DMS 273 (cell line): ENCODE data around the gene GRAMD1B.

Source experiments
- DNase-seq: peaks from one replicate; lab custom pipeline; 2025; ENCODE audit not compliant: unreplicated experiment; lab: John Stamatoyannopoulos, UW

GRAMD1B gene

GRCh38 chr11:123527526-123527925 is 97.5 kb downstream of the GRAMD1B start:
- no peak for DNase-seq

DNA sequence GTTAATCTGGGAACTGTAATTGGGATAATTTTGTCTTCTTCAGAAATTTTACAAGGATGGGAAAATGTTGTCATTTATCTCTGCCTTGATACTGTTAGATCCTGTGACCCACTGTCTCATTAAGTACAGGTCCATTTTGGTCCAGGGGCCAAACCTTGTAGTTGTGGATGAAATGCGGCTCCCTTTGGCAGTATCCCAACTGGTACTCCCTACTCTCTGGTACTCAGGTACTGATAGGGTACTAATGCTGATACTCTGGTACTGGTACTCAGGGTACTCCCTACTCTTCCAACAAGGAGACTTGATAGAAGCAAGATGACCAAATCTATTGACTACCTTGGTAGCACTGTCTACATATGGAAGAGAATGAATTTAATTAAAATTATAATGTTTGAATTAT is 97.9 kb downstream of the GRAMD1B start:
- DNase-seq: no peak

DNA sequence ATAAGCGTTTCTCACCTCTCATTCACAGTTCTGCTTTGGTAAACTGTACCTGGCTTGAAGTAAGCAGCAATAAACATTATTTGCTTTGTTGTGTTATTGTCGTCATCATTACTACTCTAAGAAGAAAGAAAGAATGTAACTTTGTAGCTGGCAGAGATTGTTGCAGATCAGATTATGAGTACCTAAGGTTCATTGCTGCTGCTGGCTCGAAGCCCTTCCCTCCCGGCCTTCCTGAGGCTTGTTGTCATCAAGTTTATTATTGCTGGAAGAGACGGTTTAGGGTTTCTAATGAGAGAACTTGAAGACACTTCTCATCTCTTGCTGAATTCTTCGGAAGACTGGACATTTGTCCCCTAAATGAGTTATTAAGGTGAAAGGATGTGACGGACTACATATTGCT is 101.3 kb downstream of the GRAMD1B start:
- no peak for DNase-seq

- no peak for DNase-seq
These were observed 102.1 kb downstream of the GRAMD1B start for GRCh38 chr11:123532131-123532530.

DNA sequence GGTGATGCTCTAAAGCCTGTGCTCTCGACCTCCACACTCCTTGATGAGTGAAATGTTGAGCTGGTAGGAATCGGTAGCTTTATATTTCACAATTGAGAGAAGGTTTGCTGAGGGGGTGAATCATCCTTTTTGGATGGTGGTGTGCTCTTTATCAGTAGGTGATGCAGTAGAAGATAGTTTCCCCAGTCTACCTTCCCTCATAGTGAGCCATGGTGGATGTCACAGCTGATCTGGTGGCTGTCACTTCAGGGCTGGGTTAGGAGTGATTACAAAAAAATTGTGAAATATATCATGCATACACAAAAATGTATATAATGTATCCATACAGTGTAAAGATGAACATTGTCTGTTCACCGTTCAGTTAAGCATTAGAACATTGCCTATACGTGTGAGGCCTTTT is 105.3 kb downstream of the GRAMD1B start:
- no peak for DNase-seq

GRCh38 chr11:123536690-123537437 is 106.8 kb downstream of the GRAMD1B start:
- no peak for DNase-seq

- DNase-seq: no peak
These were observed 107.7 kb downstream of the GRAMD1B start for GRCh38 chr11:123537726-123538125.

GRCh38 chr11:123543797-123544196 is 113.7 kb downstream of the GRAMD1B start:
- DNase-seq: no peak

DNA sequence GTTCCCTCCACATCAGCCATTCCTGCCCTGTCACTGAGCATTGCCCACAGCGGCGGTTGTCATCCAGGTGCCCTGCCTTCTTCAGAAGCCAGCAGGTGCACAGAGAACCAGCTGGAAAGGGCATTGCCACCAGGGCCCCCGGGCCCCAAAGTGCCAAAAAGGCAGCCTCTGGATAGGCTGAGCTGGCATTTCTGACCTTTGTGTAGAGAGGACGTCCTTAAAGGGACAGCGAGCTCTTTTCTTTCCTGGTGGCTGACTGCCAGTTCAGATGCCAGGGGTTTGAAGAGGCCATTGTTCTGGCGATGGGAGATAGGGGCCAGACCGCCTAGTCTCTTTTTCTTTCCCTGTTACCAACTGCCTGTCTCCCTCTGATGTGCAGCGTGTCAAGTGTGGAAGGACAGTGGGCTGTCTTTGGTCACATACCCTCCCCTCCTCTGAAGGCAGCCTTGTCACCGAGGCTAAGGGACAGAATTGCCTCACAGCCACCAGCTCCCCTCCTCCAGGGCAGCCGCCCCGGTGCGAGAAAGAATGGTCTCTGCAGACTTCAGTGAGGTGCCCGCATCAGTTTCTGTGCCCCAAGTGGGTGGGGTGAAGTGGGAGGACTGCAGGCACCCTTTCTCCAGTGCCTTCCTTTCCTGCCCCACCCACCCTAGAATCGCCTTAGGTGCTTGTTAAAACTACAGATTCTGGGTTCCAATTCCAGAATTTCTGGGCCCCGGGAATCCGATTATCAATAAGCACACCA is 114.7 kb downstream of the GRAMD1B start:
- no peak for DNase-seq

DNA sequence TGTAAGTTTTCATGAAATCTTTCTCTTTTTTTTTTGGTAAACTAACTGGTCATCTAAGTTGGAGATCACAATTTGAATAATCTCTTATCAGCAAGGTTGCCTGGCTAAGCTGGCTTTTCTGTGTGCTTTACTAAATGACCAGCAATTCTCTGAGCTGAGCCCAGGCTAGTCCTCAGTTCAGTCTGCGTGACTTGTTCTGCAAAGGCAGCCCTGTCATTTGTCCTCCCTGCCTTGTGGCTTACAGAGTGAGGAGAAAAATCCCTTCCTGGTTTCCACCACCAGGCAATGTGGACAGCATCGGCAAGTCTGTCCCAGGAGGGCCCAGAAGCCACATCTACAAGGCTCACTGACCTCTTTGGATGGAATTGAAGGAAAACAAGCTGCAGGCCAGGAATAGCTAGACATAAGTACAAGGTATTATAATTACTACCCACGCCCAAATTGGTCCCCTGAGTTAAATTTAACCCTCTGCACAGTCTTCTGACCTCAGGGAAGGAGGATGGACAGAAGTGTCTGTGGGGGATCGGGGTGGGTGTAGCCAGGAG is 115.7 kb downstream of the GRAMD1B start:
- DNase-seq: no peak

- no peak for DNase-seq
These were observed 116.4 kb downstream of the GRAMD1B start for GRCh38 chr11:123546515-123546914.

DNA sequence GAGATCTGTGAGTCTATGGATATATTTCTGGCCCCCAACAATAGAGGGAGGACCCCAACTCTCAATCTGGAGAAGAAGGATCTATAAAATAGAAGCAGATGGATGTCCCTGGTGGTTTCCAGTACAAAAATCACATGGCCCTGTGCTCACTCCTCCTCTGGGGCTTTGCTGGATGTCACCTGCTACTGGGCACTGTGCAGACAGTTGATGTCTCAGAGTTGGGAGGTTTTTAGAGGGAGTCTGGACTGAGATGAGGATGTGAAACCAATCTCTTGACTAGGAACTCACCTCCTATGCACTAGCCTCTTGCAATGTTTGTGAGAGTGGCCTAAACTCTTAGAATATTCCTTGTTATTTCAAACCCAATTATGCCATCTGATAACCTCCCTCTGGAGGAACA is 117.1 kb downstream of the GRAMD1B start:
- no peak for DNase-seq

DNA sequence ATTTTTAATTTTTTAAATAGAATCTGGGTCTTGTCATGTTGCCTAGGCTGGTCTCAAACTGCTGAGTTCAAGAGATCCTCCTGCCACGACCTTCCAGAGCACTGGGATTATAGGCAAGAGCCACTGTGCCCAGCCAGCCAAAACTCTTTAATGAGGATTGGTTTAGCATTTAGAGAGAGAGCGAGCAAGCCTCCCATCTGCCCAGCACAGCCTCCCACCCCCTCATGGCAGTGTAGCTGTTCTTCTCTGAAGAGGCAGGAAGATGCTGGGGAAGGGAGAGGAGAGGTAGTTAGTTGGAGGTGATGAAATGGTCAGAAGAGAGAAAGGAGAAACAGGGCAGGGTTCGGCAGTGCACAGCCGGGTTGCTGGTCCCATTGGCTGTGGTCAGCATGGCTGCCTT is 118.7 kb downstream of the GRAMD1B start:
- no peak for DNase-seq

DNA sequence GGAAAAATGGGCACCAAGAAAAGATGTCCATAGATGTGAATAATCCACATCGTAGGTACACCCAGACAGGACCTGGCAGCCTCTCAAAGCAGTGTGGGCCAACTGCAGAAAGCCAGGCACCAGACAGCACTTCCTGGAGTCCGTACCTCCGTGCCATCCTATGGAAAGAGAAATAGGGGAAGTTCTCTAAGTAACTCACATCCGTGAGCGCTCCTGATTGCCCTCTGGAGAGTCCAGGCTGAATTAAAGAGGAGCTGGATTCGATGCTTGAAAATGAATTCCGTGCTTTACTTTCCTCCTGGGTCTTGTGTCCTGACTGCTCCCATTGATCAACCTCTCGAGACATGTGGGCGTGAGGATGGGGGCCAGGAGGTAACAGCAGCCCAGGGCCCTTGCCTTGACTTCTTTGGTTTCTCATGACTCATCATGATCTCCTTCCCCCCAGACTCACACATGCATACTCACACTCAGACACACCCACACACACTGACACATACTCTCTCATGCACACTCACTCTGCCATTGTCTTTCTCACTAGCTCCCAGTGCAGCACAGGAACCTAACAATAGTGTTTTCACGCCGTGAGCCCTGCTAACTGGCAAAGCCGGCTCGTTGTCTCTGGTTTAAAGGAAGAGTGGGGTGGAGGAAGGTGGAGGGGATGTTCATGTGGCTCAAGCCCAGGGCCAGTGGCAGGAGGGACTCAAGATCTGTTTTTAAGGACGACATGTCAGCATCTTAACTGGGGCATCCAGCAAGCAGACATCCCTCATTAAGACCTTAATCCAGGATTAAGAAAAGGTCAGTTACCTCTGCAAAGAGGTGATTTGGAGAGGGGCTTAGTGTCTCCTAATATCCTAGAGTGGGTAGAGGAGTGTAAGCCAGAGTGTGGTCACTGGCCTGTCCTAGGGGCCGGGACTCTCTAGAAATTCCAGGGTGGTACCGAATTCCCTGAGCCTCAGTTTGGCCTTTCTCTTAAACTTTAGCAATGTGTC is 120.2 kb downstream of the GRAMD1B start:
- DNase-seq: no peak

DNA sequence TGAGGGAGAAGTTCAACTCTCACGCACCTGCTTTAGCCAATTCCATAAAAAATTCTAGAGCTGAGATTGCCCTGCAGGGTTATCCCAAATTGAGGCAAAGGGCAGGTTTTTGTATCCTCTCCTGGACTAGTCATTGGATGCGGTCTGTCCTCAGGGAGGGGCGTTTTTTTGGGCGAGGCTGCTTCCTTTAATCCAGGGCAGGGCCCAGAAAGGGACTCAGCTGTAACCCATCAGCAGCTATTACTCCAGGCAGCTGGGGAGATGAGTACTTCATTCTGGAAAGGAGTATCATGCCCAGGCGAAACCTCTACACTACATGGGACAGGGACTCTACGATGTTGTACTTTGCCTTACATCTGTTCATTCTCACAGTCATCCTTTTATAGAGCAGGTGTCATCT is 121.0 kb downstream of the GRAMD1B start:
- DNase-seq: no peak

DNA sequence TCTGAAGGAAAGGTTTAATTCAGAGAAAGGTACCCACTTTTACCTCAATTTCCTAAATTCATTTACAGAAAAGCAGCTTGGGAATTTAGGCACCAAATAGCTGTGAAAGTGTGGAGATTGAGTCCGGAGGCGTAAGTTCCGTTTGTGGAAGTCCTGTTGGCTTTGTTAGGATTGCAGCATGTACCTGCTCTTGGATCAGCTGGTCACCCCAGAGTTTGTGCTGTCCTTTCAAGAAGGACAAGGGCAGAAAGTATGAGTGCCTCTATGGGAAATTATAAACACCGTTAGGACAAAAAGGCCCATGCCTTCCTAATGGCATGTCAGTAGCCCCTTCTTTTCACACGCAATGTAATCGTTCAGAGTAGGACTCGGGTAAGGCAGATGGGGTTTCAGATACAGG is 126.6 kb downstream of the GRAMD1B start:
- no peak for DNase-seq

GRCh38 chr11:123558536-123559315 is 128.7 kb downstream of the GRAMD1B start:
- DNase-seq: no peak

- no peak for DNase-seq
These were observed 129.5 kb downstream of the GRAMD1B start for GRCh38 chr11:123559523-123559955.

DNA sequence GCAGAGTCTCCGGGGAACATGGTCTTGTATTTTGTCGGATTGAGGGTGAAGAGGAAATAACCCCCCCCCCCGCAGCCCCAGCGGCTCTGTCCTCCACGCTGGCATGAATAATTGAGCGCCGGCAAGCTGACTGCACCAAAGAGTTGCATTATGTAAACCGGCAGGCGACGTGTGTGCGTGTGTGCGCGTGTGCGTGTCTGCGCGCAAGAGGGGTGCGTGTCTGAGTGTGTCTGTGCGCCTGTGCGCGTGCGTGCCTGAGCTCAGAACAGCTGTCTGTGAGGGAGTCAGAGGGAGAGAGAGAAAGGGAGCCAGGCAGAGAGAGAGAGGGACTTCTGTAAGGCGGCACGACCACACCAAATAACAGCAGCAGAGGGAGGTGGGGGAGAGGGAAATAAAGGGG is 129.9 kb downstream of the GRAMD1B start:
- peak; percentile 27 for DNase-seq

DNA sequence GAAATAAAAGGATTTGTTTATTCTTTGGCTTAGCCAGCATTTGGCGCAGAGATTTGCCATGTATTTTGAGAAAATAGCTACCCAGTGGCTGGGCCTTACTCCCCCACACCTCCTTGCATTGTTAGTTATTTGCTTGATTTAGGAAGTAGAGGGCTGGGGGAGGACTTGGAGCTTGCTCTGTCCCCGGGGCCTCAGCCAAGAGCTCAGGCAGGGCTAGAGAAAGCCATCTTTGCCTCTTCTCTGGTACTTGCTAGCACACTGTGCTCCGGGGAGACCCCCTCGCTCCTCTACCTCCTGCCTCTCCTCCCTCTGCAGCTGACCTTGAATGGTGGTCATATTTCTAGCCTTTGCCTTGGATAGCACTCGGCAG is 131.3 kb downstream of the GRAMD1B start:
- no peak for DNase-seq
